HL-60 (cell line): ENCODE data around the gene HRK.

ENCODE experiments used
- CTCF ChIP-seq: IDR thresholded peaks from one replicate; pipeline ENCODE4 v1.5.1; 2011; ENCODE audit warnings: low read length, control low read depth, inconsistent platforms; ENCODE audit not compliant: insufficient read depth
- GABPA ChIP-seq: IDR thresholded peaks from 2 replicates; pipeline ENCODE4 v1.6.1; 2012; ENCODE audit warnings: low read depth
- POLR2AphosphoS5 ChIP-seq: IDR thresholded peaks from 2 replicates; pipeline ENCODE4 v1.6.1; 2012; ENCODE audit warnings: low read depth

- TF ChIP-seq POLR2AphosphoS5 (no peak), CTCF (no peak), GABPA (no peak)
Observed at GRCh38 chr12:116843085-116843484, 38.2 kb downstream of the HRK start.
